SH-SY5Y (cell line): Measurements from ENCODE around the gene POU2F1.
A peak's percentile ranks its signal among the peaks of the same experiment; 100 is the strongest.

Experiments used
- GATA2 ChIP-seq: IDR thresholded peaks from 2 replicates; pipeline ENCODE4 v1.6.1; 2011; ENCODE audit warnings: mild to moderate bottlenecking, low read depth, low read length
- GATA3 ChIP-seq: IDR thresholded peaks from 2 replicates; pipeline ENCODE4 v1.6.1; 2011; ENCODE audit warnings: low read depth, mild to moderate bottlenecking, low read length, moderate library complexity

POU2F1 gene

GRCh38 chr1:167220537-167221125 is at the start of gene POU2F1:
TSS of gene POU2F1 (plus strand) at chr1:167220886. CDS start at chr1:167220898, 12 bp downstream.
- no peak for TF ChIP-seq GATA3

GRCh38 chr1:167171286-167171929 is 49.3 kb upstream of the POU2F1 start:
- TF ChIP-seq GATA3 (no peak), GATA2 (no peak)

- no peak for TF ChIP-seq GATA2
- no peak for TF ChIP-seq GATA3
Measured at GRCh38 chr1:167173516-167174184, 47.0 kb upstream of the POU2F1 start.

GRCh38 chr1:167175901-167176300 is 44.8 kb upstream of the POU2F1 start:
- no peak for TF ChIP-seq GATA3
- TF ChIP-seq GATA2: no peak

DNA sequence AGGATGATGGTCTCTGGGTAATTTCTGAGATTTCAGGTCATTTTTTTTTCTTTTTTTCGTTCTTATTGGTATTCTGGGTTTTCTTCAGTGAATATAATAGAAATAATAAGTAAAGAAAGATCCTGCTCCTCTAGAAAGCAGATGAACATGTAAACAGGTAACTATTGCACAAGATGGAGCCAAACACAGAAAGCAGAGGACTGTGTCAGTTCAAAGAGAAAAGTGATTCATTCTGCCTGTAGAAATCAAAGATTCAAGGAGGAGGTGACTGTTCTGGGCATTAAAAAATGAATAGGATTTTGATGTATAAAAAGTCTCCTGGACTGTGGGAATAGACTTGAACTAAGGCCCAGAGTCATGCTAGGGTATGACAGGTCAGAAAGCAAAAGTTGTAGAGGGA is 41.9 kb upstream of the POU2F1 start:
- TF ChIP-seq GATA2 (no peak), GATA3 (no peak)

DNA sequence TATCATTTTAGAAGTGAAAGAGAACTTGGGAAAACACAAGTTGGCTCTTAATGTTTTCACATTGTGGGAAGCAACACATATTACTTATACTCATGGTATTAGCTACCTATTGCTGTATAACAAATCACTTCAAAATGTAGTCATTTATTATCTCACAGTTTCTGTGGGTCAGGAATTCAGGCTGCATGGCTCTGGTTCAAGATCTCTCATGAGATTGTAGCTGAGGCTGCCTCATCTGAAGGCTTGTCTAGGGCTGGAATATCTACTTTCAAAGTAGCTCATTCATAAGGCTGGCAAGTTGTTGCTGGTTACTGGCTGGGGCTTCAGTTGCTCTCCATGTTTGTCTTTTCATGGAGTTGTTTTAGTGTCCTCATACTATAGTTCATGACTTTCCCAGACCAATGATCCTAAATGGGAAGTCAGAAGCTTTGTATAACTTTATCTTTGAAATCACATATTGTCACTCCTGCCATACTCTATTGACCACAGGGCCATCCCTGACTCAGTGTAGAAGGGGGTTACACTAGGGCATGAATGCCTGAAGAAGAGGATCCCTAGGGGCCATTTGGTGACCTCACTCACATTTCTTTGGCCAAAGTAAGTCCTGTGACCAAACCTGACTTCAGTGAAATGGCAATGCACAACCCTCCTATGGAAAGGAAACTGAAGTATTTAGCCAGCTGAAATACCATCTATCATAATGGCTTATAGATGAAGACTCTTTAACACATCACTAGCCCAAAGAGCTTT is 37.9 kb upstream of the POU2F1 start:
- TF ChIP-seq GATA3: no peak
- no peak for TF ChIP-seq GATA2

DNA sequence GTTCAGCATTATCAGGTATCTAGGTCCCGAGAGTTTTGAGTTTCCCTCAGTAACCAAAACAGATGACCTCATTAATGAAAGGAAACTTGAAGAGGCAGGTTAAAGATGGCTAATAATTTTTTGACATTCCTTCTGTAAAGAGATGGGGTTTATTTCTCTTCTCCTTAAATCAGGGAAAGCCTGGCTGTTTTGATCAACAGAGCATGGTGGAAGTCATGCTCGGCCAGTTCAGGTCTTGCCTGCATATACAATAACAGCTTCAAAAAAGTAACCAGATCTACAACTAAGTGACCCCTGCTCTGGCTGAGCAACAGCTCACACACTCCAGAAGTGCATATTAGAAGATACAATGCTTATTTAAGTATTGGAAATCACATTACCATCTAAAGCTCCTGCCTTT is 36.6 kb upstream of the POU2F1 start:
- TF ChIP-seq GATA2 (no peak), GATA3 (no peak)

GRCh38 chr1:167185062-167185461 is 35.6 kb upstream of the POU2F1 start:
- TF ChIP-seq GATA3: no peak; the same call in 1 of the 2 replicates
- no peak for TF ChIP-seq GATA2

DNA sequence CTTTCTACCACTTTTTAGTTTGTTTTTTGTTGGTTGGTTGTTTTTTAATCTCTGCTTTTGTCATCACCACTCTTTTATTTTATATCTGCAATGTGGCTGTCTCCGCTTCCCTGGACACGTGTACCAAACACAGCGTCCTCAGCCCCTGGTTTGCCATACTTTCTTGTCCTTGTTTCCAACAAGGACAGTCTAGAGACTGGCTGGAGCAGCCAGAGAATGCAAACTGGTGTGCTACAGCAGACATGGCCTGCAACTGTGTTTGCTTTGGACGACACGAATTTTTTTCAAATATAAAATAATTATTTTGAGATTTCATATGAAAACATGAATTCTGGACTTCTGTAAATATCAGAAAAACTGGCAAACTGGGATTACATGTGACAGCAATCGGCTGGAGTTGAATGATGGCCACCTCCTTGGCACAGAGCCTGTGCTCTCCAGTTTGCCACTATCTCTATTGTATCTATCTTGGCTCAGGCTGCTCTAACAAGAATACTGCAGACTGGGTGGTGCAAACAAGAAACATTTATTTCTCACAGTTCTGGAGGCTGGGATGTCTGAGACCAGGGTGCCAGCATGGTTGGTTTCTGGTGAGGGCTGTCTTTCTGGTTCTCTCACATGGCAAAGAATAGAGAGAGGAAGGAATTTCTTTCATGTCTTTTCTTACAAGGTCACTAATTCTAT is 34.6 kb upstream of the POU2F1 start:
- TF ChIP-seq GATA3 (no peak), GATA2 (peak; percentile 5; the same call in 1 of the 2 replicates)

DNA sequence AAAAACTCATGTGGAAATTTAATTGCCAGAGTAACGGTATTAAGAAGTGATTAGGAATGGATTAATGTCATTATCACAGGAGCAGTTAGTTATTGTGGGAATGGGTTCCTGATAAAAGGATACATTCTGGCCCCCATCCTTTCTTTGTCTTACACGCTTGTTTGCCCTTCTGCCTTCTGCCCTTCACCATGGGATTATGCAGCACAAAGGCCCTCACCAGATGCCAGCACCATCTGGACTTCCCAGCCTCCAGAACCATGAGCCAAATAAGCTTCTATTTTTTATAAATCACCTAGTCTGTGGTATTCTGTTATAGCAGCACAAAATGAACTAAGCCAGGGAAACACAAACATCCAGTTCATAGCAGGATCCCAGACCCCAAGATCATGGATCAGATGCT is 33.9 kb upstream of the POU2F1 start:
- no peak for TF ChIP-seq GATA3

- TF ChIP-seq GATA3: no peak
- TF ChIP-seq GATA2: no peak
Measured at GRCh38 chr1:167190747-167191237, 29.9 kb upstream of the POU2F1 start.

DNA sequence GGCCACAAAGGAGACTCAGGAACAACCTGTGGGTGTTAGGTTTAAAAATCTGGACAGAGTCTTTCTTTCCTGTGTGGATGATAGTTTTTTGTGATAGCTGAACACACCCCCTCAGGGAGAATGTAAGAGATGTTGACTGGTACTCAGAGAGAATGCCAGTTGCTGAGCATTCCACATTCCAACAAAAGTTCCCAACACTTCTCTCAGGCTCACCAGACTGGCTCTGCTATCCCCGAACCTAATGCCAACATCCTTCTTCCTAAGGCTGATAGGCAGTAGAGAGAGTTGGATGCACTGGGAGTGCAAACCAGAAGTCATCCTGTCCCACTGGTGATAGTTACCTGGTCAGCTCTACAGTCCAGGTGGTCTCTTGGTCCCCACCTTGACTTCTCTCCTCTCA is 28.7 kb upstream of the POU2F1 start:
- no peak for TF ChIP-seq GATA3
- TF ChIP-seq GATA2: no peak

DNA sequence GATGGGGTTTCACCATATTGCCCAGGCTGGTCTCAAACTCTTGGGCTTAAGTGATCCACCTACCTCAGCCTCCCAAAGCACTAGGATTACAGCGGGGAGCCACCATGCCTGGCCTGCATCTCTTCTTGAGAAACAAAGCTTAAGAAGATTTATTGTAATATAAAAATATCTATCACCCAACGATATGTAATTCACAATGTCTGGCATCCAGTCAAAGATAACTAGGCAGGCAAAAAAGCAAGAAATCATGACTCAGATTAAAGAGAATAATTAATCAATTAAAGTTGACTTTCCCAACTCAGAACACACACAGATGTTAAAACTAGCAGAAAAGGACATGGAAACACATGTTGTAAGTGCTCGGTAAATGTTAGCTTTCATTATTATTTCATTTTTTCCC is 26.5 kb upstream of the POU2F1 start:
- TF ChIP-seq GATA2 (no peak), GATA3 (no peak)

DNA sequence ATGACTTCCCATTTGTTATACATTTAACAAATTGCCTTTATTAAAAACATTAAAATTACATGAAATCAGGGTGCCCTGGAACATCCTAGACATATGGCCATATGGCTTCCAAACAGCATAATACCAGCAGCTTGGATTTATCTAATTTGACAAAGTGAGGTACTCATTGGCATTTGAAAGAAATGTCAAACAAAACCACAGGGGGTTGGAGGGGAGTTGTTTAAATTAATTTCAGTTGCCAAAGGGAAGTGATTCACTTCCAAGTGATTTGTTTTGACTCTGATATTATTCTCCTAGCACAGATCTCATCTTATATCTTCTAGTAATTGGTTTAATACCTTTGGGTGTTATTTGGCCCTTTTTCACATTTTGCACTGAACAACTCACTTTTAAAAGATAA is 24.5 kb upstream of the POU2F1 start:
- TF ChIP-seq GATA2: no peak
- TF ChIP-seq GATA3: no peak
